ENCODE measurements around the gene PRKAG2.

- TF ChIP-seq POLR2A (IDR thresholded peaks at IDR 0.05; ENCODE audit: extremely low read depth, insufficient read length) (no peak), CTCF (IDR thresholded peaks at IDR 0.05; ENCODE audit: low read depth, low read length) (no peak), MAX (IDR thresholded peaks at IDR 0.05; ENCODE audit: low read depth, low read length) (no peak)
Observed at GRCh38 chr7:151556592-151556991, 320.3 kb downstream of the PRKAG2 start.

Measured in NB4 (cell line).